IMR-90 (cell line): ENCODE measurements around the gene TRDMT1.

Experiments
- CEBPB ChIP-seq: IDR thresholded peaks from 2 replicates; pipeline ENCODE4 v1.6.1; 2012; ENCODE audit warnings: low read depth, low read length, improper control_type of control experiment
- FOS ChIP-seq: fragments of 150-350 bp; IDR thresholded peaks from 2 replicates; pipeline ENCODE4 v1.6.1; 2016; ENCODE audit warnings: low read depth, low read length
- MAFK ChIP-seq: IDR thresholded peaks from 2 replicates; pipeline ENCODE4 v1.6.1; 2012; ENCODE audit warnings: low read depth, low read length, improper control_type of control experiment
- MXI1 ChIP-seq: IDR thresholded peaks from 2 replicates; pipeline ENCODE4 v1.6.1; 2012; ENCODE audit warnings: low read depth, mild to moderate bottlenecking, low read length, moderate library complexity, borderline replicate concordance
- POLR2A ChIP-seq: IDR thresholded peaks from 2 replicates; pipeline ENCODE4 v1.6.1; 2012; ENCODE audit warnings: mild to moderate bottlenecking, low read depth, low read length
- RAD21 ChIP-seq: IDR thresholded peaks from 2 replicates; pipeline ENCODE4 v1.6.1; 2012; ENCODE audit warnings: low read length, improper control_type of control experiment
- RFX5 ChIP-seq: IDR thresholded peaks from 2 replicates; pipeline ENCODE4 v1.8.0; 2012; ENCODE audit warnings: low read depth, mild to moderate bottlenecking, low read length, moderate library complexity
- TF ChIP-seq, protein P1 (sequence below): conservative IDR thresholded peaks from 2 replicates; pipeline ENCODE4 v1.5.1; 2012; ENCODE audit warnings: mild to moderate bottlenecking, low read depth, low read length, improper control_type of control experiment

DNA sequence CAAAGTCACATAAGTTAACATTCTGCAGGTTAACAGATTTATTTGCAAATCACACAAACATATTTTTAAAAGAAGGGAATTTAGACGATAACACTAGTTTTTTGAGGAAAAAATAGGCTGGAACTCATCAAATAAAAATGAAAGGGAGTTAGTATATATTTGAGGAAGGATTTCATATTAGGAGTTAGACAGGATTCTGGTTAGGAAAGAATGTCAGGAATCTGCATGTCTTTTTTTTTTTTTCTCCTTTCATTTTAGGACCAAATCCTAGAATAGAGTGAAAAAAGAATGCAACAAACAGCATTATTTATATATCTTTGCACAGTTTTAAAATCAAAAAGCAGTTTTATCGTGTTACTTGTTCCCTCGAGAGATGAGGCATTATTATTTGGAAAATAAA lies 8.9 kb upstream of the TRDMT1 start:
- TF ChIP-seq FOS (no peak), POLR2A (no peak), RFX5 (no peak), MAFK (no peak), CEBPB (no peak), MXI1 (no peak), RAD21 (no peak)
- TF ChIP-seq, protein P1, sequence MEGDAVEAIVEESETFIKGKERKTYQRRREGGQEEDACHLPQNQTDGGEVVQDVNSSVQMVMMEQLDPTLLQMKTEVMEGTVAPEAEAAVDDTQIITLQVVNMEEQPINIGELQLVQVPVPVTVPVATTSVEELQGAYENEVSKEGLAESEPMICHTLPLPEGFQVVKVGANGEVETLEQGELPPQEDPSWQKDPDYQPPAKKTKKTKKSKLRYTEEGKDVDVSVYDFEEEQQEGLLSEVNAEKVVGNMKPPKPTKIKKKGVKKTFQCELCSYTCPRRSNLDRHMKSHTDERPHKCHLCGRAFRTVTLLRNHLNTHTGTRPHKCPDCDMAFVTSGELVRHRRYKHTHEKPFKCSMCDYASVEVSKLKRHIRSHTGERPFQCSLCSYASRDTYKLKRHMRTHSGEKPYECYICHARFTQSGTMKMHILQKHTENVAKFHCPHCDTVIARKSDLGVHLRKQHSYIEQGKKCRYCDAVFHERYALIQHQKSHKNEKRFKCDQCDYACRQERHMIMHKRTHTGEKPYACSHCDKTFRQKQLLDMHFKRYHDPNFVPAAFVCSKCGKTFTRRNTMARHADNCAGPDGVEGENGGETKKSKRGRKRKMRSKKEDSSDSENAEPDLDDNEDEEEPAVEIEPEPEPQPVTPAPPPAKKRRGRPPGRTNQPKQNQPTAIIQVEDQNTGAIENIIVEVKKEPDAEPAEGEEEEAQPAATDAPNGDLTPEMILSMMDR, result no peak
